HCT116 (cell line): Measurements from ENCODE around the gene MYOM1. TPM values are rescaled to one million over a fixed set of nuclear protein-coding genes. Genes with fewer than 3 reads are reported as not detected.

Source experiments
- ATAC-seq: fragments of 200-7000 bp; cut with Tn5 transposase; 2 replicates; pipeline ENCODE4 v1.9.1; 2020; ENCODE audit warnings: mild to moderate bottlenecking, moderate library complexity
- BruUV-seq: library from RNA; stranded (reverse); fragments of 400-500 nt; replicated peaks from 2 replicates; lab custom pipeline; 2021; lab: Mats Ljungman, UMichigan
- CTCF ChIA-PET: fragments of 300-600 bp; sonication (Branson Sonifier 250); formaldehyde crosslinking; loops from one replicate; lab custom pipeline; 2021; ENCODE audit warnings: antibody characterized with exemption; lab: Charles Lee
- POLR2A ChIA-PET: fragments of 300-600, 350-600 bp; sonication (Branson Sonifier 250); formaldehyde crosslinking; loops from one replicate; lab custom pipeline; 2021; ENCODE audit warnings: antibody characterized with exemption; lab: Charles Lee
- RAD21 ChIA-PET, 2 experiments: fragments of 300-600 bp; sonication (Branson Sonifier 250); formaldehyde crosslinking; loops; one replicate each; lab custom pipeline; 2023; ENCODE audit warnings: low total read pairs in 2 of 2; ENCODE audit not compliant: uncharacterized antibody in 2 of 2, unreplicated experiment in 2 of 2, low non-redundant PET in 1 of 2; lab: Charles Lee
- DNase-seq: peaks from one replicate; pipeline ENCODE4 v3.0.0-alpha.2; 2010; ENCODE audit warnings: low read depth, low spot score
- H2AFZ ChIP-seq: fragments of 200-600 bp; shearing (Covaris generic), sonication (generic); 2 replicates; pipeline ENCODE4 v1.6.1; 2017; ENCODE audit warnings: low read depth, mixed run types, mixed read lengths, antibody characterized with exemption, low read length; ENCODE audit not compliant: poor library complexity, severe bottlenecking
- H3K27ac ChIP-seq: 2 replicates; pipeline ENCODE4 v1.5.1; 2012; ENCODE audit warnings: low read depth, low read length
- H3K27me3 ChIP-seq: fragments of 200-600 bp; sonication (generic); 2 replicates; pipeline ENCODE4 v1.6.1; 2016; ENCODE audit warnings: mixed run types, low read length, mixed read lengths; ENCODE audit not compliant: insufficient read depth
- H3K36me3 ChIP-seq, 2 experiments: fragments of 200-500 bp in 1 of 2; fragments of 200-600 bp in 1 of 2; sonication (Bioruptor generic) in 1 of 2; sonication (generic) in 1 of 2; 2 replicates each; pipeline versions ENCODE4 v1.5.1 to v1.6.1; 2014 to 2016; ENCODE audit warnings: low read length in 2 of 2, inconsistent platforms in 1 of 2, mixed read lengths in 1 of 2, mixed run types in 1 of 2; ENCODE audit not compliant: insufficient read depth in 2 of 2, control insufficient read depth in 1 of 2
- H3K4me1 ChIP-seq, 2 experiments: fragments of 200-600 bp in 1 of 2; sonication (generic) in 1 of 2; 2 replicates each; pipeline versions ENCODE4 v1.5.1 to v1.6.1; 2012 to 2017; ENCODE audit warnings: low read length in 2 of 2, inconsistent platforms in 1 of 2, mild to moderate bottlenecking in 1 of 2, mixed read lengths in 1 of 2, mixed run types in 1 of 2, moderate library complexity in 1 of 2; ENCODE audit not compliant: insufficient read depth in 2 of 2, control insufficient read depth in 1 of 2
- H3K4me2 ChIP-seq: fragments of 200-600 bp; sonication (generic); 2 replicates; pipeline ENCODE4 v1.6.1; 2017; ENCODE audit warnings: mixed run types, low read length, mixed read lengths
- H3K4me3 ChIP-seq, 2 experiments: fragments of 200-600 bp in 1 of 2; sonication (generic) in 1 of 2; replicated peaks in 1 of 2; 2 replicates each; pipeline ENCODE4 v1.5.1; 2011 to 2016; ENCODE audit warnings: low read length in 2 of 2, control low read depth in 1 of 2, low read depth in 1 of 2, mild to moderate bottlenecking in 1 of 2, mixed read lengths in 1 of 2, mixed run types in 1 of 2
- H3K79me2 ChIP-seq: fragments of 200-600 bp; sonication (generic); 2 replicates; pipeline ENCODE4 v1.6.1; 2017; ENCODE audit warnings: mild to moderate bottlenecking, mixed run types, low read length, moderate library complexity, mixed read lengths; ENCODE audit not compliant: insufficient read depth
- H3K9ac ChIP-seq: fragments of 200-600 bp; sonication (generic); 2 replicates; pipeline ENCODE4 v1.6.1; 2016; ENCODE audit warnings: low read length, mixed read lengths
- H3K9me2 ChIP-seq: fragments of 200-600 bp; sonication (generic), shearing (Covaris generic); 2 replicates; pipeline ENCODE4 v1.6.1; 2017; ENCODE audit warnings: mixed run types, mild to moderate bottlenecking, moderate library complexity; ENCODE audit not compliant: insufficient read depth
- H3K9me3 ChIP-seq, 2 experiments: fragments of 200-500 bp in 1 of 2; fragments of 200-600 bp in 1 of 2; sonication (Bioruptor generic) in 1 of 2; sonication (generic) in 1 of 2; 2 replicates each; pipeline ENCODE4 v1.6.1; 2014 to 2017; ENCODE audit warnings: low read length in 2 of 2, mixed read lengths in 2 of 2, inconsistent platforms in 1 of 2, low read depth in 1 of 2, mild to moderate bottlenecking in 1 of 2, mixed run types in 1 of 2, moderate library complexity in 1 of 2; ENCODE audit not compliant: control insufficient read depth in 1 of 2, insufficient read depth in 1 of 2
- H4K20me1 ChIP-seq: fragments of 200-600 bp; sonication (generic), shearing (Covaris generic); 2 replicates; pipeline ENCODE4 v1.6.1; 2017; ENCODE audit warnings: mixed run types, mild to moderate bottlenecking, moderate library complexity; ENCODE audit not compliant: insufficient read depth
- ATF3 ChIP-seq: IDR thresholded peaks from 2 replicates; pipeline ENCODE4 v1.6.1; 2012
- CEBPB ChIP-seq: IDR thresholded peaks from 2 replicates; pipeline ENCODE4 v1.6.1; 2012; ENCODE audit warnings: low read depth
- CTCF ChIP-seq, 3 experiments: fragments of 200-600 bp in 1 of 3; sonication (generic) in 1 of 3; IDR thresholded peaks in 2 of 3; conservative IDR thresholded peaks in 1 of 3; 2 replicates each; pipeline ENCODE4 v1.5.1; 2012 to 2017; ENCODE audit warnings: low read depth in 2 of 3, low read length in 2 of 3, antibody characterized with exemption in 1 of 3, borderline replicate concordance in 1 of 3, control low read depth in 1 of 3, mild to moderate bottlenecking in 1 of 3, mixed read lengths in 1 of 3, mixed run types in 1 of 3, moderate library complexity in 1 of 3; ENCODE audit not compliant: insufficient read depth in 1 of 3
- EZH2 ChIP-seq: fragments of 200-600 bp; sonication (generic); IDR thresholded peaks from 2 replicates; pipeline ENCODE4 v1.6.1; 2017; ENCODE audit warnings: antibody characterized with exemption, mixed run types
- FOSL1 ChIP-seq: IDR thresholded peaks from 2 replicates; pipeline ENCODE4 v1.6.1; 2012; ENCODE audit warnings: low read depth
- JUND ChIP-seq: IDR thresholded peaks from 2 replicates; pipeline ENCODE4 v1.6.1; 2012
- MAX ChIP-seq: IDR thresholded peaks from 2 replicates; pipeline ENCODE4 v1.6.1; 2012
- POLR2A ChIP-seq: IDR thresholded peaks from 2 replicates; pipeline ENCODE4 v1.7.0; 2011; ENCODE audit warnings: borderline replicate concordance; ENCODE audit not compliant: insufficient read depth, insufficient read length; ENCODE audit errors: extremely low read depth
- RAD21 ChIP-seq: IDR thresholded peaks from 2 replicates; pipeline ENCODE4 v1.6.1; 2012; ENCODE audit warnings: low read depth, mild to moderate bottlenecking
- SIN3A ChIP-seq: IDR thresholded peaks from 2 replicates; pipeline ENCODE4 v1.6.1; 2012; ENCODE audit warnings: low read depth
- SP1 ChIP-seq: IDR thresholded peaks from 2 replicates; pipeline ENCODE4 v1.6.1; 2012; ENCODE audit warnings: low read depth
- SRF ChIP-seq: IDR thresholded peaks from 2 replicates; pipeline ENCODE4 v1.6.1; 2012; ENCODE audit warnings: low read depth
- TCF7L2 ChIP-seq: IDR thresholded peaks from 2 replicates; pipeline ENCODE4 v1.7.0; 2011; ENCODE audit warnings: borderline replicate concordance, inconsistent platforms; ENCODE audit not compliant: insufficient read depth, insufficient read length; ENCODE audit errors: extremely low read depth
- ZBTB33 ChIP-seq: IDR thresholded peaks from 2 replicates; pipeline ENCODE4 v1.6.1; 2011; ENCODE audit warnings: mild to moderate bottlenecking, low read length, moderate library complexity; ENCODE audit not compliant: insufficient replicate concordance; ENCODE audit errors: extremely low read depth
- intact Hi-C: fragments of 100-400 bp; cut with micrococcal nuclease; formaldehyde crosslinking; loops from 2 replicates; pipeline ENCODE4 v1.10.0; 2022
- total RNA-seq: library from RNA; stranded (reverse); gene quantifications from one replicate; pipeline ENCODE4 v1.2.1, GENCODE V29; 2021; ENCODE audit not compliant: unreplicated experiment
- TF ChIP-seq, protein P1 (sequence below): IDR thresholded peaks from 2 replicates; pipeline ENCODE4 v1.6.1; 2012; ENCODE audit warnings: low read depth

MYOM1 gene
- total RNA-seq, 1 experiment from 2014 or later: 0.52 TPM

DNA sequence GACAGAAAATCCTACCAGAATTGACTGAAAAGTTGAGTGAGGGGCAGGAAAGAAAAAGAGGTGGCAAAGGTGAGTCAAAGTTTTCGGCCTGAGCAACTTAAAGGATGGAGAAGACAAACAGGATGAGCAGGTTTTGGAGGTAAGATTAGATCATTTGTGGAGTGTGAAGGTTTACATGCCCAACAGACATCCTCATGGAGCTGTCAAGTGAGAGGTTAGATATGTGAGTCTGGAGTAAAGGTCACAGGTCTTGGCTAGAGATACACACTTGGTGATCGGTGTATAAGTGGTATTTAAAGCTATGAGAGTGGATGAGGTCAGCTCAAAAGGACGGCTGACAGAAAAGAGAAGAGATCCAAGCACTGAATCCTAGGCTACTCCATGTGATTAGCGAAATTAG, 16.7 kb upstream of the MYOM1 start (continued):
- TF ChIP-seq SP1 (no peak), CEBPB (no peak), SIN3A (no peak), EZH2 (no peak), TCF7L2 (no peak), ZBTB33 (no peak), SRF (no peak), JUND (no peak)

GRCh38 chr18:3235846-3236245, 16.1 kb upstream of the MYOM1 start:
- H3K9ac ChIP-seq: no peak overlapping the region
- no peaks in the 10 kb centered on the region for H3K79me2 ChIP-seq
- no peaks in the 10 kb centered on the region for H3K9me2 ChIP-seq
- ChIA-PET RAD21 (no interaction called here), POLR2A (no interaction called here), CTCF (no interaction called here)
- H3K36me3 ChIP-seq: no peaks in the 10 kb centered on the region
- no peak overlapping the region for H2AFZ ChIP-seq
- H4K20me1 ChIP-seq: no peaks in the 10 kb centered on the region
- no peak for DNase-seq
- no peak overlapping the region for H3K4me2 ChIP-seq
- no peak overlapping the region for H3K4me3 ChIP-seq
- peaks cover 2 to 7% of the 10 kb centered on the region in 2 experiments; a peak in 1 of 4 replicates for H3K4me1 ChIP-seq
- intact Hi-C loops: no loop called here
- H3K27me3 ChIP-seq: no peaks in the 10 kb centered on the region
- no peak for ATAC-seq
- H3K27ac ChIP-seq: no peak overlapping the region
- H3K9me3 ChIP-seq: no peaks in the 10 kb centered on the region
- BruUV-seq: no TSS peak
- TF ChIP-seq POLR2A (no peak), ZBTB33 (no peak), CEBPB (no peak), SP1 (no peak), MAX (no peak), FOSL1 (no peak), ATF3 (no peak), CTCF (IDR thresholded peaks at IDR 0.05 in 2 of 3, conservative IDR thresholded peaks at IDR 0.05 in 1 of 3; ENCODE audit: borderline replicate concordance in 1 of 3, insufficient read depth in 1 of 3, low read depth in 2 of 3, low read length in 2 of 3) (no peak), SRF (no peak), JUND (no peak), RAD21 (no peak)
- TF ChIP-seq, protein P1, sequence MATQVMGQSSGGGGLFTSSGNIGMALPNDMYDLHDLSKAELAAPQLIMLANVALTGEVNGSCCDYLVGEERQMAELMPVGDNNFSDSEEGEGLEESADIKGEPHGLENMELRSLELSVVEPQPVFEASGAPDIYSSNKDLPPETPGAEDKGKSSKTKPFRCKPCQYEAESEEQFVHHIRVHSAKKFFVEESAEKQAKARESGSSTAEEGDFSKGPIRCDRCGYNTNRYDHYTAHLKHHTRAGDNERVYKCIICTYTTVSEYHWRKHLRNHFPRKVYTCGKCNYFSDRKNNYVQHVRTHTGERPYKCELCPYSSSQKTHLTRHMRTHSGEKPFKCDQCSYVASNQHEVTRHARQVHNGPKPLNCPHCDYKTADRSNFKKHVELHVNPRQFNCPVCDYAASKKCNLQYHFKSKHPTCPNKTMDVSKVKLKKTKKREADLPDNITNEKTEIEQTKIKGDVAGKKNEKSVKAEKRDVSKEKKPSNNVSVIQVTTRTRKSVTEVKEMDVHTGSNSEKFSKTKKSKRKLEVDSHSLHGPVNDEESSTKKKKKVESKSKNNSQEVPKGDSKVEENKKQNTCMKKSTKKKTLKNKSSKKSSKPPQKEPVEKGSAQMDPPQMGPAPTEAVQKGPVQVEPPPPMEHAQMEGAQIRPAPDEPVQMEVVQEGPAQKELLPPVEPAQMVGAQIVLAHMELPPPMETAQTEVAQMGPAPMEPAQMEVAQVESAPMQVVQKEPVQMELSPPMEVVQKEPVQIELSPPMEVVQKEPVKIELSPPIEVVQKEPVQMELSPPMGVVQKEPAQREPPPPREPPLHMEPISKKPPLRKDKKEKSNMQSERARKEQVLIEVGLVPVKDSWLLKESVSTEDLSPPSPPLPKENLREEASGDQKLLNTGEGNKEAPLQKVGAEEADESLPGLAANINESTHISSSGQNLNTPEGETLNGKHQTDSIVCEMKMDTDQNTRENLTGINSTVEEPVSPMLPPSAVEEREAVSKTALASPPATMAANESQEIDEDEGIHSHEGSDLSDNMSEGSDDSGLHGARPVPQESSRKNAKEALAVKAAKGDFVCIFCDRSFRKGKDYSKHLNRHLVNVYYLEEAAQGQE: no peak
